Activated CD4-positive, alpha-beta T cell treated with anti-CD3 and anti-CD28 coated beads for 1 hour (primary cell): ENCODE measurements around the gene SLC25A26.
"Not testable (repeated sequence)": the region's sequence is repeated elsewhere in the genome, so short reads cannot be mapped to it uniquely, and the experiment has no call there.

Experiments
- DNase-seq: peaks from one replicate; pipeline ENCODE4 v3.0.0-alpha.2; 2020

The SLC25A26 gene

DNA sequence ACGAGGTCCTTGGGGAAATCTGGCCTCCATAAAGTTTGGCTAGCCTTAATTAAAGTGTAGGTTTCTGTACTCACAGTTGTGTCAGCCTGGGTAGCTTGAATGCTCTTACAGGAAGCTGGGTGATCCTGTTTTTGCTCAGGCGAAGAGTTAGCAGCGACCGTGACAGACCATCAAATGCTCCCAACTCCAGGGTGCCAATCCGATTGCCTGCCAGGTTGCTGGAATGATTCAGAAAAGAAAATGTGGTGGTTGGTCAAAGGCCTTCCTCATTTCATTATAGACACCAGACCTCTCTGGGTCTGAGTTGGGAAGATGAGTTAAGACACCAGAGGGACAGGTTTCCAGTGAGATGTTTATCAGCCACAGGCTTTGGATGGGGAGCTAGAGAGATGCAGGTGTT lies 194.0 kb downstream of the SLC25A26 start:
- no peak for DNase-seq

DNA sequence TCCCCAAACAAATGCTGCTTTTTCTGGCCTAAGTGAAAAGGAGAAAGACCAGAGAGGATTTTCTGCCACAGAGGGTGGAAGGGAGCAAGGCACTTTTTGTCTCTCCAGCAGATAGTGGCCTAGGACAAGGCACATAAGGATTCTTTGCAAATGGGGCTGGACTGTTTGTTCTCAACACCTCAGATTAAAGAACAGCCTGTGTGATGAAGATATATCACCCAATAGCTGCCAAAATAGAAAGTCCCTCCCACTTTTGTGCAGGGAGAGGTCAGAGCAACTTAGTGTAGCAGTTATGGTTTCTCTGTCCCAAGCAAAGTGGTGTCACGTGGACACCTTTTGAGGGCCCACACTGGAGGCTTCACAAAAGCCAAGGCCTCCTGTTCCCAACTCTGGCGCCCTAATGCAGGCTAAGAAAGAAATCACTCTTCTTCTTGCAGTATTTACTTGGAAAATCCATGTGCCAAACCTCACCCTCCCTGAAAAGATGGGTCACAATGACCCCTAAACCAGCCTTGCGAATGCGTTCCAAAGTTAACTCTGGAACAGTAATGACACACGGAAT lies 195.1 kb downstream of the SLC25A26 start:
- no peak for DNase-seq

DNA sequence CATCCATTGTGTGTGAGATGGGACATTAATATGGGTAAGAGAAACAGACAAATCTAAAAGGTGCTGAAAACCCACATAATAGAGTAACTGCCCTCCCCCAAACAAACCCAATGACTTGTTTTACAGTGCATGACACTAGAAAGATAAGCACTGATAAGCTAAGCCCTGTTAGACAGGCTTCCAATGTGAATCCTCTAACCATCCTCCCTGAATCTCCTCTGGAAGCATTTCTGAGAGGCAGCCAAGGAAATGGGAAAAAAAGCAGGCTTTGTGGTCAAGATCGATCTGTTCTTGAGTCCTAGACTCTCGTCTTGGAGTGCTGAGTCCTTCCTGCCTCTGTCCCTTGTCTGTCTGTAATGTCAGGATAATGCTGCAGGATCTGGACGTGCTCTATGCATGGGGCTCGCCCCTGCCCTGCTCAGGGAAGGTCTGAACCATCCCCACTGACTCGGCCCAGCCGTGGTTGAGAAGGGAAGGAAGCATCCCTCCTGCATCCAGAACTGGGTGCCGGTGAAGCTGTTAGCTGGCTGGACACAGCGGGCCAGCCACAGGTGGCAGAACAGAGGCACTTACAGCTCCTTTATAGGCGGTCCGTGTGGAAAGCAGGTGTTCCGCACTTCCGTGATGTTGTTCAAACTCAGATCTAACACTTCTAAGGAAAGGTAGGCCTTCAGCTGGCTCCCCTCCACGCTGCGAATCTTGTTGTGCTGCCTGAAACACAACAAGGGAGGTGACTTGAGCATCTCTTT lies 195.9 kb downstream of the SLC25A26 start:
- no peak for DNase-seq

DNA sequence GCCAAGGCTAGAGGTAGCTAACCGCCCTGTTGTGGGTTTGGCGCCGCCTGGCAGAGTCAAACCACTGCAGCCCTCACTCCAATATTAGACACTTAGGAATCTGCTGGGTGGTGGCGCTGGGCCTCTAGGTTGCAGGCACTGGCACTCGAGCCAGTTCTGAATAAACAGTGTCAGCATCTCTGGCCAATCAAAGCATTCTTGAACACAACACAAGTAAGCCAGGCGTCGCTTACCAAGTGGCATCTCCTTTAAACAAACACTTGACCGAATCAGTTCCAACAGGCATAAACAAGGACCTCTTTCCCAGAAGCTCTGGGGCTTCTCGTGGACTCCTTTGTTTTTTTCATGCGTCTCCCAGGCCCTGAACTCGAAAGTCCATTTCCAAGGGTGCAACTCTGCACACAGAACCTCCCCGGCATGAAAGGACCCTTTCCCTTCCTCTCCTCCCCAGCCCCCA lies 197.7 kb downstream of the SLC25A26 start:
- no peak for DNase-seq

DNA sequence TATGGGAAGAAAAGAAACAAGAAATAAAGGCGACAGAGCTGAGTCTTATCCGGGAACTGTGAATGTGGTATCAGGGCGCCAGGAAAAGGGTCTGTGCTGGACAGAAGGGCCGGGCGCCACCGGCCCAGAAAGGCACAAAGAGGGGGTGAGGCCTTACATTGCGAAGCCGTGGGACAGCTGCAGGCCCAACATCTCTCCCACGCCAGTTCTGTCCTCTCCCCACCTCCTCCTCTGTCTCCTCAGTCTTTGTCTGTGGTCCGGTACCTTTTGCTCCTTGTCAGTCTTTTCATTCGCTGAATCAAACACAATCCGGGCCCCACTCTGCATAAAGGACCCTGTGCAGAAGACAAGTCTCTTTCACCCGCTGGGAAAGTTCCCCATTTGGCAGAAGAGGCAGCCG lies 198.2 kb downstream of the SLC25A26 start:
- no peak for DNase-seq

DNA sequence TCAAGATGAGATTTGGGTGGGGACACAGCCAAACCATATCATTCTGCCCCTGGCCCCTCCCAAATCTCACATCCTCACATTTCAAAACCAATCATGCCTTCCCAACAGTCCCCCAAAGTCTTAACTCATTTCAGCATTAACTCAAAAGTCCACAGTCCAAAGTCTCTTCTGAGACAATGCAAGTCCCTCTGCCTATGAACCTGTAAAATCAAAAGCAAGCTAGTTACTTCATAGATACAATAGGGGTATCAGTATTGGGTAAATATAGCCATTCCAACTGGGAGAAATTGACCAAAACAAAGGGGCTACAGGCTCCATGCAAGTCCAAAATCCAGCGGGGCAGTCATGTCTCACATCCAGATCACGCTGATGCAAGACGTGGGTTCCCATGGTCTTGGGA lies 200.3 kb downstream of the SLC25A26 start:
- not testable (repeated sequence) for DNase-seq

DNA sequence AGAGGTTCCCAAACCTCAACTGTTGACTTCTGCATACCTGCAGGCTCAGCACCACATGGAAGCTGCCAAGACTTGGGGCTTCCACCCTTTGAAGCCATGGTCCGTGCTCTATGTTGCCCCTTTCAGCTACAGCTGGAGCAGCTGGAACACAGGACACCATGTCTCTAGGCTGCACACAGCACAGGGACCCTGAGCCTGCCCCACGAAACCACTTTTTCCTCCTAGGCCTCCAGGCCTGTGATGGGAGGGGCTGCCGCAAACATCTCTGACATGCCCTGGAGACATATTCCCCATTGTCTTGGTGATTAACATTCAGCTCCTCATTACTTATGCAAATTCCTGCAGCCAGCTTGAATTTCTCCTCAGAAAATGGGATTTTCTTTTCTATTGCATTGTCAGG lies 201.1 kb downstream of the SLC25A26 start:
- not testable (repeated sequence) for DNase-seq

DNA sequence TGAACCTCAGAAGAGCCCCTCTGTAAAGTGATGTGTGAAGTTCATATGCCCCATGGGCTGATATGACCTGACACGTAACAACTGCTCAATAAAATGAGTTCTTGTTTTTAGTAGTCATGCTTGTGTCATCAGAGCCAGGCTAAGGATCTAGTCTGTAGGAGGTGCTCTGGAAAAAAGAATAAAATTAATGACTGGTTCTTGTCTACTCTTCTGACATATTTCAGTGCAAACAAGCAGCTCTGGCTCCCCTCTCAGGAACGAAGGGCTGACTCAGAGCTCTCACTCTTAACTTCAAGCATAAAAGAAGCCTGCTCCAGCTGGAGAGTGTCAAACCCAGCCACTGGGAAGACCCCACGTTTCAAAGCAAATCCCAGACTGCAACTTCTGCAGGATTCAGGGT lies 203.0 kb downstream of the SLC25A26 start:
- DNase-seq = no peak

DNA sequence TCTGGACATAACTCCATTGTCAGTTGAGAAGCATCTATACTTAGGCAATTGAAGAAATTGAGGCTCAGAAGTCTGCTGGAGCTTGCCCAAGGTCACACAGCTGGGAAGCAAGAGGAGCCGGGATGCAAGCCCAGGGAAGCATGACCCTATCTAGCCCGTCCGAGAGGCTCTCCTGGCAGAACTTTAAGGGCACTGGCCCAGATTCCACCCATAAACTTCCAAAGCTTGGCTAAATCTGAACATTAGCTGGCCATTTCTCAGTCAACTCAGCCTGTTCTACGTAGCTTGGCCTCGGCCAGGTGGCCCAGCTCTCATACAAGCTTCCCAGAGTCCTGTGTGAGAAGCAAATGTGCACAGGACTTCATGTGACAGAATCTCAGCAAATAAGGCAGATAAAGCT lies 204.2 kb downstream of the SLC25A26 start:
- no peak for DNase-seq

DNA sequence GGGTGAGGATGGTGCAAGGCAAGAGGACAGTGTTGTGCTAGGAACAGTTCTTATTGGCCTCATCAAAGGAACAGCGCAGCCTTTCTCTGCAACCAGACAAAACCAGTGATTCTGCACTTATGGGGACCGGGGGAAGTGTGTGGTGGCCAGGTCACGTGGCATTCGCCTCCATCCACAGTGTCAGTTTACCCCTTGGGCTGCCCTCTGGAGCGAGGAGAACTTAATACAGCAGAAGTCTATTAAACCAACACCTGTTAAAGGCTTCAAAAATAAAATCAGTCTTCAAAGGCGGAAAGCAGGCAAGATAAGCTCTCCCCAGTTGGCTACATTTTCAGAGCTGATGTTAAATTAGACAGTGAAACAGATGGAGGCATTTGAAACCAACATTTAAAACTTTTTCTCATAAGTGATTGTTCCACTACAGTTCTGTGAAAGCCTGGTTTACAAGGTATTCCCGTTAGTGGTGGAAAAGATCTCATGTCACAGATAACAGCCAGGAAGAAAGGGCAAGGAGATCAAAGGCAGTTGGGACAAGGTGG lies 204.8 kb downstream of the SLC25A26 start:
- DNase-seq = no peak

DNA sequence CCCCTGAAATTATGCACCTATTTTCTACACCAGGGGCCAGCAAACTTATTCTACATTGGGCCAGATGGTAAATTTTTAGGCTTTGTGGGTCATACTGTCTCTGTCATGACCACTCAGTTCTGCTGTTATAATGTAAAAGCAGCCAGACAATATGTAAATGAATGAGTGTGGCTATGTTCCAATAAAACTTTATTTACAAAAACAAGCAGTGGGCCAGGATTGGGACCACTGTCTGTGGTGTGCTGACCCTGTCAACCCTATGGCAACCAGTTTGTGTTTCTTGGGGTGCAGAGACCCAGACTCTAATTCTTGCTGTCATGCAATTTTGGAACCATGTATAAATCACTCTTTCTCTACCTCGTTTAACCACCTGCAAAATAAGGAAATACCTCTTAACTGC lies 205.3 kb downstream of the SLC25A26 start:
- no peak for DNase-seq

DNA sequence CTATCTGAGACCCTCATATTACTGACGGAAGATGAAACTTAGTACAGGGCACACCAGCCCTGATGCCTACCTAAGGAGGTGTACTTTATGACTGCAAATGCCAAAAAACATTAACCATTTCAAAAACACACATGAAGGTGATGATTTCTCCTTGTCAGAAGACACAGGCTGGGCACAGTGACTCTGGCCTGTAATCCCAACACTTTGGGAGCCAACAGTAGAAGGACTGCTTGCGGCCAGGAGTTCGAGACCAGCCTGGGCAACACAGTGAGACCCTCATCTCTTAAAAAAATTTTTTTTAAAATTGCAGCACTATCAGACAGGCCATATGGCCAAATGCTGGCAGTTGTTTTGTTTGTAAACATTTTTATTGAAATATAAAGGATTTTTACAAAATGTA lies 206.6 kb downstream of the SLC25A26 start:
- no peak for DNase-seq

DNA sequence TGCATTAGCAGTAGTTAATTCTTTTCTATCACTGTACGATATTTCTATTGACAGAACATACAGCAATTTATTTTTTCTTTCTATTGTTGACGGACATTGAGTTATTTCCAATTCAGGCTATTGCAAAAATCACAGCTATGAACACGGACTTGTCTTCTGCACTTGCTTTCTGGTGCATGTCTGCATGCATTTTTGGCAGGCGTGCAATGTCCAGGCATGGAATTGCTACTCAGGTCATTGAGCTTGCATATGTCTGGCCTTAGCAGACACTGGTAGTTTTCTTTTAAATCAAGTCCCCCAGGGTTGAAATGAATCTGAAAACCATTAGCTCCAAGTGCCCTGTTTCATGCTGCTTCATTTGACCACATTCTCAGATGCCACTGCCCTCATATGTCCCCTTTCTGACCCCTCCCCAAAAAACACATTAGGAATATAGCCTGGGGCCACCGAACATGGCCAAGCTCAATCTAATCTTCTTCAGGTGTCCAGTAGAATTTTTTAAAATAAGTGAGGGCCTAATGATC lies 207.2 kb downstream of the SLC25A26 start:
- DNase-seq = no peak
